HepG2 (cell line): Measurements from ENCODE around the gene TUBA8. TPM values are rescaled to one million over a fixed set of nuclear protein-coding genes. Genes with fewer than 3 reads are reported as not detected.

Experiments used
- AGO2 ChIP-seq: fragments of 200-400 bp; formaldehyde crosslinking; optimal IDR thresholded peaks from 2 replicates; pipeline ENCODE3; 2017; ENCODE audit warnings: mild to moderate bottlenecking, low read depth, low read length, moderate library complexity
- AKAP8 ChIP-seq: sonication (generic); formaldehyde crosslinking; IDR thresholded peaks from 2 replicates; pipeline ENCODE4 v1.5.1; 2020; ENCODE audit warnings: mild to moderate bottlenecking, missing genetic modification reagents
- ATF2 ChIP-seq: sonication (generic); formaldehyde crosslinking; IDR thresholded peaks from 2 replicates; pipeline ENCODE4 v1.4.0; 2020; ENCODE audit warnings: missing genetic modification reagents
- ATM ChIP-seq: fragments of 450-650 bp; IDR thresholded peaks from 2 replicates; pipeline ENCODE4 v1.7.1; 2017; ENCODE audit warnings: mild to moderate bottlenecking, borderline replicate concordance
- BRD4 ChIP-seq: sonication (generic); formaldehyde crosslinking; IDR thresholded peaks from 2 replicates; pipeline ENCODE4 v1.4.0; 2020; ENCODE audit warnings: missing genetic modification reagents
- ETV6 ChIP-seq: sonication (generic); formaldehyde crosslinking; conservative IDR thresholded peaks from 2 replicates; pipeline ENCODE4 v1.4.0; 2020; ENCODE audit warnings: missing genetic modification reagents
- GATAD2A ChIP-seq: IDR thresholded peaks from 2 replicates; pipeline ENCODE4 v1.6.1; 2016
- HHEX ChIP-seq: IDR thresholded peaks from 2 replicates; pipeline ENCODE4 v1.6.1; 2016; ENCODE audit warnings: control low read depth
- KAT2B ChIP-seq: fragments of 150-350 bp; IDR thresholded peaks from 2 replicates; pipeline ENCODE4 v1.6.1; 2014; ENCODE audit warnings: low read depth, low read length, borderline replicate concordance
- MTA1 ChIP-seq: sonication (generic); formaldehyde crosslinking; IDR thresholded peaks from 2 replicates; pipeline ENCODE4 v1.4.0; 2020; ENCODE audit warnings: missing genetic modification reagents, mild to moderate bottlenecking, borderline replicate concordance
- NFIC ChIP-seq: IDR thresholded peaks from 2 replicates; pipeline ENCODE4 v1.6.1; 2012; ENCODE audit warnings: mild to moderate bottlenecking, low read length, inconsistent platforms
- NR2F1 ChIP-seq, 2 experiments: fragments of 450-650 bp in 1 of 2; formaldehyde crosslinking in 1 of 2; IDR thresholded peaks; 2 replicates each; pipeline versions ENCODE4 v1.5.0 to v1.6.1; 2016 to 2020; ENCODE audit warnings: mild to moderate bottlenecking in 1 of 2, missing compliant biosample characterization in 1 of 2, missing genetic modification reagents in 1 of 2, moderate library complexity in 1 of 2
- SIX4 ChIP-seq: sonication (generic); formaldehyde crosslinking; IDR thresholded peaks from 2 replicates; pipeline ENCODE4 v1.4.0; 2020; ENCODE audit warnings: missing genetic modification reagents
- ZKSCAN8 ChIP-seq: IDR thresholded peaks from 2 replicates; pipeline ENCODE4 v1.6.1; 2016; ENCODE audit warnings: borderline replicate concordance, missing genetic modification reagents, missing compliant biosample characterization
- ZMYM3 ChIP-seq: sonication (generic); formaldehyde crosslinking; IDR thresholded peaks from 2 replicates; pipeline ENCODE4 v1.5.1; 2020; ENCODE audit warnings: mild to moderate bottlenecking, missing genetic modification reagents
- ZNF484 ChIP-seq: sonication (generic); formaldehyde crosslinking; IDR thresholded peaks from 2 replicates; pipeline ENCODE4 v1.5.1; 2020; ENCODE audit warnings: mild to moderate bottlenecking, low read depth, missing genetic modification reagents, borderline replicate concordance
- ZNF672 ChIP-seq: sonication (generic); formaldehyde crosslinking; IDR thresholded peaks from 2 replicates; pipeline ENCODE4 v1.8.1; 2022; ENCODE audit warnings: missing genetic modification reagents
- ZNF772 ChIP-seq: sonication (generic); formaldehyde crosslinking; IDR thresholded peaks from 2 replicates; pipeline ENCODE4 v1.5.0; 2020; ENCODE audit warnings: mild to moderate bottlenecking, missing genetic modification reagents
- ZNF800 ChIP-seq: sonication (generic); formaldehyde crosslinking; IDR thresholded peaks from 2 replicates; pipeline ENCODE4 v1.4.0; 2020; ENCODE audit warnings: missing genetic modification reagents
- ZNF850 ChIP-seq: sonication (generic); formaldehyde crosslinking; conservative IDR thresholded peaks from 2 replicates; pipeline ENCODE4 v1.9.0; 2021; ENCODE audit warnings: mild to moderate bottlenecking, missing genetic modification reagents
- ZSCAN20 ChIP-seq: sonication (generic); formaldehyde crosslinking; IDR thresholded peaks from 2 replicates; pipeline ENCODE4 v1.4.0; 2020; ENCODE audit warnings: missing genetic modification reagents, mild to moderate bottlenecking, borderline replicate concordance
- ZUFSP ChIP-seq: sonication (generic); formaldehyde crosslinking; IDR thresholded peaks from 2 replicates; pipeline ENCODE4 v1.9.0; 2021; ENCODE audit warnings: missing genetic modification reagents, mild to moderate bottlenecking, borderline replicate concordance
- polyA plus RNA-seq, 8 experiments: library from polyadenylated mRNA; depleted of rRNA in 3 of 8; stranded (reverse) in 7 of 8; unstranded in 1 of 8; fragments of >200 nt; fragmentation: Illumina TruSeq in 4 of 8; extraction: Trizol in 4 of 8; gene quantifications; 2 replicates each; pipeline versions ENCODE4 v1.2.1 to v1.2.3, GENCODE V29; 2011 to 2016; ENCODE audit warnings: low read depth in 4 of 8, missing spikeins in 1 of 8, mixed read lengths in 1 of 8; ENCODE audit not compliant: insufficient read depth in 1 of 8
- total RNA-seq, 5 experiments: library from RNA; depleted of rRNA; stranded (reverse); fragments of >200 nt; fragmentation: Illumina TruSeq; extraction: Trizol; gene quantifications; 2 replicates each; pipeline ENCODE4 v1.2.3, GENCODE V29; 2016; ENCODE audit warnings: low read depth in 1 of 5

The TUBA8 gene
- total and polyA plus RNA-seq, 2 of the 13 experiments (the other 11 are each of a cell fraction or from before 2014, with no cell fraction given): 0.35 to 0.69 TPM

GRCh38 chr22:18077639-18078328, 32.8 kb upstream of the TUBA8 start, which contains the start of gene PEX26 (continued):
- TF ChIP-seq ZNF484 (CRISPR knock-in tag): no peak
- no peak for TF ChIP-seq ZUFSP
- TF ChIP-seq GATAD2A (CRISPR knock-in tag): peak; percentile 50; the same call in 1 of the 2 replicates
- no peak for TF ChIP-seq ZNF850
- no peak for TF ChIP-seq ATM
- no peak for TF ChIP-seq ZNF672
- TF ChIP-seq ATF2: 0 out of 2 replicates have a peak, but pooled peaks have one; percentile 59
- no peak for TF ChIP-seq KAT2B
- TF ChIP-seq ZSCAN20 (CRISPR knock-in tag): no peak
- TF ChIP-seq HHEX: no peak
- TF ChIP-seq SIX4: 0 out of 2 replicates have a peak, but pooled peaks have one; percentile 6
- no peak for TF ChIP-seq ZNF772
- TF ChIP-seq NR2F1 (CRISPR knock-in tag; IDR thresholded peaks at IDR 0.05): no peak
- TF ChIP-seq ETV6 (CRISPR knock-in tag): no peak
- TF ChIP-seq BRD4 (CRISPR knock-in tag): no peak
- TF ChIP-seq AKAP8 (CRISPR knock-in tag): no peak
- TF ChIP-seq MTA1 (CRISPR knock-in tag): no peak
- TF ChIP-seq ZNF800 (CRISPR knock-in tag): no peak
- no peak for TF ChIP-seq NFIC
- TF ChIP-seq ZKSCAN8 (CRISPR knock-in tag): no peak
- TF ChIP-seq ZMYM3 (CRISPR knock-in tag): no peak
- no peak for TF ChIP-seq AGO2
